CD14-positive monocyte (primary cell): ENCODE measurements around the gene ZNF804B. TPM values are rescaled to one million over a fixed set of nuclear protein-coding genes. Genes with fewer than 3 reads are reported as not detected.

ENCODE experiments used
- DNase-seq, 3 donors: peaks; one replicate each; pipeline ENCODE4 v3.0.0-alpha.2; 2011 to 2022
- H2AFZ ChIP-seq: 2 replicates; pipeline ENCODE4 v1.6.0; 2012; ENCODE audit warnings: mild to moderate bottlenecking, low read depth, low read length, inconsistent platforms; ENCODE audit not compliant: insufficient read depth, poor library complexity, severe bottlenecking
- H3K27ac ChIP-seq, 2 donors: 1 replicate in 1 of 2; 2 replicates in 1 of 2; pipeline ENCODE4 v1.5.1; 2012 to 2013; ENCODE audit warnings: low read length in 2 of 2, control low read depth in 1 of 2, inconsistent platforms in 1 of 2, low read depth in 1 of 2, mild to moderate bottlenecking in 1 of 2
- H3K27me3 ChIP-seq, 2 donors: one replicate each; pipeline versions ENCODE4 v1.6.0 to v1.6.1; 2011 to 2013; ENCODE audit warnings: low read length in 2 of 2; ENCODE audit not compliant: control insufficient read depth in 2 of 2, insufficient read depth in 2 of 2
- H3K36me3 ChIP-seq, 2 donors: replicated peaks in 1 of 2; 1 replicate in 1 of 2; 2 replicates in 1 of 2; pipeline versions ENCODE4 v1.5.1 to v1.6.1; 2012 to 2013; ENCODE audit warnings: low read length in 2 of 2, control low read depth in 1 of 2, inconsistent platforms in 1 of 2, mild to moderate bottlenecking in 1 of 2; ENCODE audit not compliant: insufficient read depth in 2 of 2, control insufficient read depth in 1 of 2
- H3K4me1 ChIP-seq, 2 donors: 1 replicate in 1 of 2; 2 replicates in 1 of 2; pipeline versions ENCODE4 v1.5.1 to v1.6.1; 2012 to 2013; ENCODE audit warnings: low read length in 2 of 2, control low read depth in 1 of 2, inconsistent platforms in 1 of 2, mild to moderate bottlenecking in 1 of 2, moderate library complexity in 1 of 2; ENCODE audit not compliant: insufficient read depth in 2 of 2, control insufficient read depth in 1 of 2
- H3K4me2 ChIP-seq: replicated peaks from 2 replicates; pipeline ENCODE3; 2012; ENCODE audit warnings: low read length, moderate library complexity, mild to moderate bottlenecking; ENCODE audit not compliant: poor library complexity, severe bottlenecking; ENCODE audit errors: extremely low read depth
- H3K4me3 ChIP-seq, 3 experiments: fragments of 200-600 bp in 1 of 3; sonication (generic) in 1 of 3; replicated peaks in 1 of 3; 1 replicate in 2 of 3; 2 replicates in 1 of 3; pipeline ENCODE4 v1.5.1; 2011 to 2013; ENCODE audit warnings: low read length in 3 of 3, mild to moderate bottlenecking in 3 of 3, control low read depth in 2 of 3, low read depth in 2 of 3, inconsistent platforms in 1 of 3, moderate library complexity in 1 of 3
- H3K79me2 ChIP-seq: 2 replicates; pipeline ENCODE4 v1.6.0; 2012; ENCODE audit warnings: mild to moderate bottlenecking, control low read depth, inconsistent platforms, low read length, moderate library complexity; ENCODE audit not compliant: insufficient read depth
- H3K9ac ChIP-seq: 2 replicates; pipeline ENCODE4 v1.6.0; 2017; ENCODE audit warnings: low read length, mild to moderate bottlenecking; ENCODE audit not compliant: insufficient read depth, poor library complexity, severe bottlenecking
- H3K9me3 ChIP-seq, 2 donors: replicated peaks in 1 of 2; 1 replicate in 1 of 2; 2 replicates in 1 of 2; pipeline versions ENCODE4 v1.5.1 to v1.6.1; 2012 to 2013; ENCODE audit warnings: low read length in 2 of 2, control low read depth in 1 of 2; ENCODE audit not compliant: control insufficient read depth in 1 of 2, insufficient read depth in 1 of 2
- H4K20me1 ChIP-seq: 2 replicates; pipeline ENCODE4 v1.6.0; 2012; ENCODE audit warnings: mild to moderate bottlenecking, low read length, control low read depth, moderate library complexity; ENCODE audit not compliant: insufficient read depth
- H3K27ac Mint-ChIP-seq, 7 donors: one replicate each; pipeline ENCODE4 v1.8.0; 2020; ENCODE audit warnings: mild to moderate bottlenecking in 7 of 7, mixed read lengths in 7 of 7, moderate library complexity in 6 of 7, inconsistent platforms in 2 of 7
- H3K27me3 Mint-ChIP-seq, 3 donors: one replicate each; pipeline ENCODE4 v1.8.0; 2021 to 2022; ENCODE audit warnings: low read depth in 3 of 3, mild to moderate bottlenecking in 3 of 3, mixed read lengths in 3 of 3, moderate library complexity in 3 of 3, inconsistent platforms in 1 of 3
- H3K36me3 Mint-ChIP-seq, 2 donors: one replicate each; pipeline ENCODE4 v1.8.0; 2020; ENCODE audit warnings: mixed read lengths in 2 of 2, inconsistent platforms in 1 of 2, mild to moderate bottlenecking in 1 of 2
- H3K4me1 Mint-ChIP-seq: one replicate; pipeline ENCODE4 v1.8.0; 2020; ENCODE audit warnings: mild to moderate bottlenecking, mixed read lengths
- H3K4me3 Mint-ChIP-seq, 2 donors: one replicate each; pipeline ENCODE4 v1.8.0; 2020; ENCODE audit warnings: mild to moderate bottlenecking in 2 of 2, mixed read lengths in 2 of 2, moderate library complexity in 1 of 2
- H3K9me3 Mint-ChIP-seq, 7 donors: one replicate each; pipeline ENCODE4 v1.8.0; 2020 to 2022; ENCODE audit warnings: mixed read lengths in 7 of 7, mild to moderate bottlenecking in 6 of 7, moderate library complexity in 6 of 7, inconsistent platforms in 2 of 7
- CTCF ChIP-seq: fragments of 200-600 bp; IDR thresholded peaks from one replicate; pipeline ENCODE4 v1.8.0; 2022; ENCODE audit warnings: antibody characterized with exemption, mild to moderate bottlenecking
- WGBS: methylation state at CpG from one replicate; pipeline ENCODE4 v1.1.5; 2013; ENCODE audit warnings: missing lambda C conversion rate; ENCODE audit not compliant: insufficient coverage; 5-methylcytosine and 5-hydroxymethylcytosine counted together
- intact Hi-C, 2 donors: fragments of 100-400 bp; cut with micrococcal nuclease; formaldehyde crosslinking; loops; one replicate each; pipeline versions ENCODE4 v1.15.0 to v1.15.1; 2023
- polyA plus RNA-seq, 3 donors: library from polyadenylated mRNA; depleted of rRNA in 1 of 3; unstranded in 2 of 3; stranded (reverse) in 1 of 3; fragments of 300-500 nt in 2 of 3; fragments of >200 nt in 1 of 3; fragmentation: Illumina TruSeq in 2 of 3; gene quantifications; 1 replicate in 2 of 3; 2 replicates in 1 of 3; pipeline ENCODE4 v1.2.3, GENCODE V29; 2012 to 2021

The ZNF804B gene
- polyA plus RNA-seq, 3 donors, result not detected

GRCh38 chr7:89311886-89312285 lies 552.4 kb downstream of the ZNF804B start:
- H3K36me3 ChIP-seq, result no peaks in the 10 kb centered on the region
- Mint-ChIP-seq H3K4me3 (no peak overlapping the region), H3K27me3 (peaks cover 0 to 2% (median 0%) of the 10 kb centered on the region in 3 donors), H3K4me1 (no peaks in the 10 kb centered on the region), H3K27ac (no peak overlapping the region), H3K36me3 (no peaks in the 10 kb centered on the region), H3K9me3 (peaks cover 0 to 7% (median 3%) of the 10 kb centered on the region in 7 donors)
- no peak overlapping the region for H3K9ac ChIP-seq
- H2AFZ ChIP-seq, result no peak overlapping the region
- H4K20me1 ChIP-seq, result no peaks in the 10 kb centered on the region
- H3K9me3 ChIP-seq, result no peaks in the 10 kb centered on the region
- H3K4me3 ChIP-seq, result no peak overlapping the region
- H3K4me1 ChIP-seq, result no peaks in the 10 kb centered on the region
- WGBS, result 90% methylated on average over 3 of the region's 4 CpGs
- no peak overlapping the region for H3K27ac ChIP-seq
- H3K4me2 ChIP-seq, result no peak overlapping the region
- no peaks in the 10 kb centered on the region for H3K79me2 ChIP-seq
- intact Hi-C loops, result no loop called here
- no peak for TF ChIP-seq CTCF
- H3K27me3 ChIP-seq, result no peaks in the 10 kb centered on the region
- no peak for DNase-seq

- Histone ChIP-seq H3K9ac (no peak overlapping the region), H3K4me1 (no peaks in the 10 kb centered on the region), H3K36me3 (no peaks in the 10 kb centered on the region), H3K79me2 (no peaks in the 10 kb centered on the region), H3K9me3 (no peaks in the 10 kb centered on the region), H3K27me3 (no peaks in the 10 kb centered on the region), H2AFZ (no peak overlapping the region), H4K20me1 (no peaks in the 10 kb centered on the region), H3K27ac (no peak overlapping the region), H3K4me3 (no peak overlapping the region), H3K4me2 (no peak overlapping the region)
- no peak overlapping the region for H3K27ac Mint-ChIP-seq
- H3K9me3 Mint-ChIP-seq, result peaks cover 0 to 7% (median 5%) of the 10 kb centered on the region in 7 donors
- H3K4me3 Mint-ChIP-seq, result no peak overlapping the region
- no peak for TF ChIP-seq CTCF
- H3K36me3 Mint-ChIP-seq, result no peaks in the 10 kb centered on the region
- H3K4me1 Mint-ChIP-seq, result no peaks in the 10 kb centered on the region
- no peak for DNase-seq
- peaks cover 0 to 2% (median 0%) of the 10 kb centered on the region in 3 donors for H3K27me3 Mint-ChIP-seq
- intact Hi-C loops, result no loop called here
Measured at GRCh38 chr7:89312551-89312950, 553.1 kb downstream of the ZNF804B start.
